Amniotic stem cell (primary cell): ENCODE results near the gene TCTN1.
"Not testable (repeated sequence)": the region's sequence is repeated elsewhere in the genome, so short reads cannot be mapped to it uniquely, and the experiment has no call there.

Experiments used
- DNase-seq: peaks from one replicate; lab custom pipeline; 2025; lab: John Stamatoyannopoulos, UW

TCTN1 gene

GRCh38 chr12:110638796-110639195 is 24.9 kb downstream of the TCTN1 start:
- no peak for DNase-seq

GRCh38 chr12:110639336-110640141 is 25.6 kb downstream of the TCTN1 start:
- DNase-seq: no peak

GRCh38 chr12:110640275-110641025 is 26.5 kb downstream of the TCTN1 start:
- DNase-seq: no peak

- DNase-seq: no peak
Observed at GRCh38 chr12:110641521-110641920, 27.6 kb downstream of the TCTN1 start.

GRCh38 chr12:110647631-110648040 is 33.7 kb downstream of the TCTN1 start:
- no peak for DNase-seq

GRCh38 chr12:110649341-110649847 is 35.5 kb downstream of the TCTN1 start:
- DNase-seq: no peak

GRCh38 chr12:110654238-110654637 is 40.3 kb downstream of the TCTN1 start:
- not testable (repeated sequence) for DNase-seq

GRCh38 chr12:110656071-110656655 is 42.2 kb downstream of the TCTN1 start:
- no peak for DNase-seq

- DNase-seq: no peak
Observed at GRCh38 chr12:110657747-110658146, 43.8 kb downstream of the TCTN1 start.

- no peak for DNase-seq
Observed at GRCh38 chr12:110658242-110658641, 44.3 kb downstream of the TCTN1 start.

GRCh38 chr12:110658878-110659277 is 44.9 kb downstream of the TCTN1 start:
- no peak for DNase-seq

- DNase-seq: no peak
Observed at GRCh38 chr12:110661337-110661972, 47.5 kb downstream of the TCTN1 start.

GRCh38 chr12:110666892-110667291 is 53.0 kb downstream of the TCTN1 start:
- DNase-seq: no peak

GRCh38 chr12:110667671-110668070 is 53.7 kb downstream of the TCTN1 start:
- no peak for DNase-seq

- DNase-seq: no peak
Observed at GRCh38 chr12:110668480-110669192, 54.7 kb downstream of the TCTN1 start.

GRCh38 chr12:110669193-110669502 is 55.2 kb downstream of the TCTN1 start:
- no peak for DNase-seq

- DNase-seq: no peak
Observed at GRCh38 chr12:110670161-110670701, 56.3 kb downstream of the TCTN1 start.

- no peak for DNase-seq
Observed at GRCh38 chr12:110676171-110676570, 62.2 kb downstream of the TCTN1 start.

- DNase-seq: no peak
Observed at GRCh38 chr12:110677206-110677911, 63.4 kb downstream of the TCTN1 start.

GRCh38 chr12:110677982-110678381 is 64.1 kb downstream of the TCTN1 start:
- DNase-seq: no peak

- DNase-seq: no peak
Observed at GRCh38 chr12:110679201-110679600, 65.3 kb downstream of the TCTN1 start.
